ENCODE results near the gene MRPL48.

DNA sequence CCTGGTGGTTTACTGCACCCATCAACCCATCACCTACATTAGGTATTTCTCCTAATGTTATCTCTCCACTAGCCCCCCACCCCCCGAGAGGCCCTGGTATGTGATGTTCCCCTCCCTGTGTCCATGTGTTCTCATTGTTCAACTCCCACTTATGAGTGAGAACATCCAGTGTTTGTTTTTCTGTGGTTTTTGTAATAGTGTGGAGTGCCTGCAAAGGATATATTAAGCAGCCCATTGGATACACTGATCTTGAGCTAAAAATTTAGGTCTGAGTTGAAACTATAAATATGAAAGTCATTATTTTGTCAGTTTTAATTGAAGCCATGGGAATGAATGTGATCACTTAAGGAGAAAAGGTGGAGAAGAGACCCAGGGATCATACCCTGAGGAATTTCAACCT lies 23.0 kb downstream of the MRPL48 start:
- no peak for TF ChIP-seq TAF1 (IDR thresholded peaks at IDR 0.05; ENCODE audit: borderline replicate concordance, insufficient read depth, low read length)
- no peak for TF ChIP-seq SIN3A (IDR thresholded peaks at IDR 0.05; ENCODE audit: borderline replicate concordance, insufficient read depth, low read length)
- no peak for TF ChIP-seq POLR2AphosphoS5 (IDR thresholded peaks at IDR 0.05; ENCODE audit: low read depth, low read length)

All from PFSK-1 (cell line).